CD4-positive, alpha-beta T cell (primary cell): ENCODE measurements around the gene DRGX. TPM values are rescaled to one million over a fixed set of nuclear protein-coding genes. Genes with fewer than 3 reads are reported as not detected.

Source experiments
- ATAC-seq: fragments of 200-7000 bp; cut with Tn5 transposase; one replicate; pipeline ENCODE4 v1.10.0; 2022; ENCODE audit warnings: mild to moderate bottlenecking; ENCODE audit not compliant: poor library complexity
- CTCF ChIA-PET: fragments of 350-600 bp; sonication (Branson Sonifier 250); formaldehyde crosslinking; loops from one replicate; lab custom pipeline; 2021; ENCODE audit warnings: antibody characterized with exemption, inconsistent platforms; lab: Charles Lee
- POLR2A ChIA-PET: fragments of 350-600 bp; sonication (Branson Sonifier 250); formaldehyde crosslinking; loops from one replicate; lab custom pipeline; 2021; ENCODE audit warnings: antibody characterized with exemption, inconsistent platforms; lab: Charles Lee
- DNase-seq, 14 experiments: peaks; one replicate each; pipeline ENCODE4 v3.0.0-alpha.2; 2013 to 2020; ENCODE audit warnings: mixed read lengths in 2 of 14
- H3K27ac ChIP-seq, 2 donors: one replicate each; pipeline versions ENCODE4 v1.5.1 to v1.7.0; 2013; ENCODE audit warnings: low read length in 2 of 2, low read depth in 1 of 2, mild to moderate bottlenecking in 1 of 2
- H3K27me3 ChIP-seq, 2 experiments: 1 replicate in 1 of 2; 2 replicates in 1 of 2; pipeline versions ENCODE4 v1.6.1 to v1.7.0; 2013; ENCODE audit warnings: low read length in 2 of 2, control low read depth in 1 of 2, mild to moderate bottlenecking in 1 of 2, moderate library complexity in 1 of 2; ENCODE audit not compliant: insufficient read depth in 2 of 2, control insufficient read depth in 1 of 2
- H3K36me3 ChIP-seq: one replicate; pipeline ENCODE4 v1.6.1; 2013; ENCODE audit warnings: low read length, control low read depth; ENCODE audit not compliant: insufficient read depth
- H3K4me1 ChIP-seq: one replicate; pipeline ENCODE4 v1.6.1; 2013; ENCODE audit warnings: low read length, control low read depth; ENCODE audit not compliant: insufficient read depth
- H3K4me3 ChIP-seq: one replicate; pipeline ENCODE4 v1.5.1; 2013; ENCODE audit warnings: mild to moderate bottlenecking, low read length, moderate library complexity
- H3K9me3 ChIP-seq, 2 experiments: 1 replicate in 1 of 2; 2 replicates in 1 of 2; pipeline versions ENCODE4 v1.6.1 to v1.7.0; 2013; ENCODE audit warnings: low read length in 2 of 2, mild to moderate bottlenecking in 2 of 2, control low read depth in 1 of 2, moderate library complexity in 1 of 2; ENCODE audit not compliant: control insufficient read depth in 1 of 2, insufficient read depth in 1 of 2
- H3K27ac Mint-ChIP-seq: one replicate; pipeline ENCODE4 v1.8.0; 2020; ENCODE audit warnings: mixed read lengths
- H3K27me3 Mint-ChIP-seq: one replicate; pipeline ENCODE4 v1.8.0; 2021; ENCODE audit warnings: mixed read lengths
- H3K36me3 Mint-ChIP-seq: one replicate; pipeline ENCODE4 v1.8.0; 2021; ENCODE audit warnings: low read depth, mixed read lengths
- H3K4me1 Mint-ChIP-seq: one replicate; pipeline ENCODE4 v1.8.0; 2021; ENCODE audit warnings: low read depth, mixed read lengths
- H3K4me3 Mint-ChIP-seq: one replicate; pipeline ENCODE4 v1.8.0; 2020; ENCODE audit warnings: mild to moderate bottlenecking, mixed read lengths
- H3K9me3 Mint-ChIP-seq: one replicate; pipeline ENCODE4 v1.8.0; 2020; ENCODE audit warnings: mixed read lengths
- CTCF ChIP-seq: fragments of 200-600 bp; IDR thresholded peaks from one replicate; pipeline ENCODE4 v1.8.0; 2022; ENCODE audit warnings: antibody characterized with exemption, mild to moderate bottlenecking
- intact Hi-C, 2 experiments: fragments of 100-400 bp; cut with DNase I in 1 of 2; cut with micrococcal nuclease in 1 of 2; formaldehyde crosslinking; loops; one replicate each; pipeline versions ENCODE4 v1.15.1 to v1.9.0; 2023 to 2025; cut with DNase I, micrococcal nuclease
- total RNA-seq, 174 experiments: library from RNA in 2 of 174; stranded (reverse) in 2 of 174; gene quantifications; one replicate each; pipeline ENCODE4 v1.2.3 and lab custom pipeline; 2021 to 2026

Gene DRGX
- total RNA-seq, 2 experiments from 2014 or later: not detected

GRCh38 chr10:49350138-49350537, 45.8 kb downstream of the DRGX start:
- intact Hi-C loops: no loop called here
- H3K4me3 ChIP-seq: no peak overlapping the region
- no peak for TF ChIP-seq CTCF
- ATAC-seq (no peak), DNase-seq (no peak)
- H3K27ac Mint-ChIP-seq: no peak overlapping the region
- H3K4me1 Mint-ChIP-seq: no peaks in the 10 kb centered on the region
- H3K4me1 ChIP-seq: no peaks in the 10 kb centered on the region
- peaks cover 6% of the 10 kb centered on the region for H3K9me3 Mint-ChIP-seq
- peaks cover 12 to 21% of the 10 kb centered on the region in 2 experiments for H3K9me3 ChIP-seq
- H3K36me3 ChIP-seq: no peaks in the 10 kb centered on the region
- H3K27me3 Mint-ChIP-seq: peaks cover 9% of the 10 kb centered on the region
- CTCF ChIA-PET: no interaction called here
- POLR2A ChIA-PET: no interaction called here
- no peak overlapping the region for H3K27ac ChIP-seq
- H3K36me3 Mint-ChIP-seq: no peaks in the 10 kb centered on the region
- H3K4me3 Mint-ChIP-seq: no peak overlapping the region
- H3K27me3 ChIP-seq: peaks cover 0 to 2% of the 10 kb centered on the region in 2 experiments

DNA sequence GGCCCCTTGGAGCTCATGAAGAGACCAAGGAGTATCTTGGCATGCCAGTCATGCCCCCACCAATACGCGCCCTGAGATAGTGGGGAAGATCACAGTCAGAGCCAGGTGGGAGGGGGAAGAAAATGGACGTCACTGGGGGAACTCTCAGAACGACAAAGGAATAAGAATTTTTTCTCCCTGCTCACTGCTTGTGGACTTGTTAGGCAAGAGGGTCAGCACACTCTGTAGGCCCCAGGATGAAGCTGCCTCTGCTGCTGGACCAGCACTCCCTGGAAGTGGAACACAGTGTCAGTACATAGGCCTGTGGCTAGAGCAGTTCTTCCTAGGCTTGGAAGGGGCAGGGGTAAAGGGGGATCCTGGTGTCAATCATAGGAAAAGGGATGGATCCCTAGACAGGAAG, 46.5 kb downstream of the DRGX start:
- no peak for DNase-seq
- peaks cover 12 to 21% of the 10 kb centered on the region in 2 experiments for H3K9me3 ChIP-seq

GRCh38 chr10:49348593-49348992, 47.3 kb downstream of the DRGX start:
- ATAC-seq (no peak), DNase-seq (no peak)
- Mint-ChIP-seq H3K9me3 (peaks cover 6% of the 10 kb centered on the region), H3K27ac (no peak overlapping the region), H3K4me3 (no peak overlapping the region), H3K27me3 (peaks cover 9% of the 10 kb centered on the region), H3K4me1 (no peaks in the 10 kb centered on the region), H3K36me3 (no peaks in the 10 kb centered on the region)
- no peaks in the 10 kb centered on the region for H3K4me1 ChIP-seq
- ChIA-PET CTCF (no interaction called here), POLR2A (no interaction called here)
- H3K9me3 ChIP-seq: peaks cover 12 to 21% of the 10 kb centered on the region in 2 experiments
- no peaks in the 10 kb centered on the region for H3K36me3 ChIP-seq
- intact Hi-C loops: no loop called here
- peaks cover 0 to 2% of the 10 kb centered on the region in 2 experiments for H3K27me3 ChIP-seq
- no peak overlapping the region for H3K27ac ChIP-seq
- no peak overlapping the region for H3K4me3 ChIP-seq
- no peak for TF ChIP-seq CTCF

More for the DNA sequence above, 46.5 kb downstream of the DRGX start:
- POLR2A ChIA-PET: no interaction called here
- H3K4me3 ChIP-seq: no peak overlapping the region
- no peaks in the 10 kb centered on the region for H3K4me1 ChIP-seq
- Mint-ChIP-seq H3K4me3 (no peak overlapping the region), H3K4me1 (no peaks in the 10 kb centered on the region), H3K27ac (no peak overlapping the region), H3K9me3 (peaks cover 6% of the 10 kb centered on the region), H3K27me3 (peaks cover 9% of the 10 kb centered on the region), H3K36me3 (no peaks in the 10 kb centered on the region)
- no peak for ATAC-seq
- H3K27ac ChIP-seq: no peak overlapping the region
- H3K27me3 ChIP-seq: peaks cover 0 to 2% of the 10 kb centered on the region in 2 experiments
- H3K36me3 ChIP-seq: no peaks in the 10 kb centered on the region
- CTCF ChIA-PET: no interaction called here
- intact Hi-C loops: no loop called here
- no peak for TF ChIP-seq CTCF
